IPS-20b (cell line): ENCODE results near the gene RALGPS1.

Source experiments
- H3K27ac ChIP-seq: one replicate; pipeline ENCODE4 v1.5.1; 2013; ENCODE audit warnings: low read length
- H3K27me3 ChIP-seq: 2 replicates; pipeline ENCODE4 v1.6.1; 2013; ENCODE audit warnings: mild to moderate bottlenecking, low read length, inconsistent platforms; ENCODE audit not compliant: insufficient read depth
- H3K36me3 ChIP-seq: 2 replicates; pipeline ENCODE4 v1.6.1; 2013; ENCODE audit warnings: low read depth, mild to moderate bottlenecking, inconsistent platforms, low read length, moderate library complexity; ENCODE audit not compliant: insufficient read depth
- H3K4me1 ChIP-seq: 2 replicates; pipeline ENCODE4 v1.6.1; 2013; ENCODE audit warnings: mild to moderate bottlenecking, control low read depth, inconsistent platforms, low read length, moderate library complexity; ENCODE audit not compliant: insufficient read depth
- H3K4me3 ChIP-seq: 2 replicates; pipeline ENCODE4 v1.5.1; 2013; ENCODE audit warnings: mild to moderate bottlenecking, low read length, inconsistent platforms
- H3K9ac ChIP-seq: 2 replicates; pipeline ENCODE4 v1.6.1; 2013; ENCODE audit warnings: low read depth, mild to moderate bottlenecking, inconsistent platforms, low read length, moderate library complexity
- H3K9me3 ChIP-seq: 2 replicates; pipeline ENCODE4 v1.6.1; 2013; ENCODE audit warnings: mild to moderate bottlenecking, low read depth, low read length, inconsistent platforms; ENCODE audit not compliant: insufficient read depth

The RALGPS1 gene

DNA sequence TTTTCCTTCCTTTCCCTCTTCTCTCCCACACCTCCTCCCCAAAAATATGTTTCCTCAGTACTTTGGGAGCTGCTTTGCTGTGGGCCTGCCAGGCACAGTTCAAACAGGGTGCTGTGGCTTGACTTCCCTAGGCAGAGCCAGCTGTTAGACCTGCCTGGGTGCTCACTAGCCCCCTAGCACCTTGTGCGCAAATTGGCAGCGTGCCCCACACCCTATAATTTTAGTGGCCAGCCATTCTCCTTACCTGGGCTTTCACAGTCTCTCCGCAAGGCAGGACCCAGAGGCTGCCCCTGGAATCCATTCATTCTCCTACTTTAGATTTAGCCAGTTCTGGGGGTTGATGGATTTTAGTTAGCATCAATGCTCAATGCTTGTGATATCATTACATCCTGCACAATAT, 135.6 kb downstream of the RALGPS1 start:
- no peaks in the 10 kb centered on the region for H3K9me3 ChIP-seq
- H3K27ac ChIP-seq = no peak overlapping the region
- H3K9ac ChIP-seq = no peak overlapping the region
- no peaks in the 10 kb centered on the region for H3K4me1 ChIP-seq
- H3K36me3 ChIP-seq = no peaks in the 10 kb centered on the region
- H3K4me3 ChIP-seq = no peak overlapping the region
- no peaks in the 10 kb centered on the region for H3K27me3 ChIP-seq

DNA sequence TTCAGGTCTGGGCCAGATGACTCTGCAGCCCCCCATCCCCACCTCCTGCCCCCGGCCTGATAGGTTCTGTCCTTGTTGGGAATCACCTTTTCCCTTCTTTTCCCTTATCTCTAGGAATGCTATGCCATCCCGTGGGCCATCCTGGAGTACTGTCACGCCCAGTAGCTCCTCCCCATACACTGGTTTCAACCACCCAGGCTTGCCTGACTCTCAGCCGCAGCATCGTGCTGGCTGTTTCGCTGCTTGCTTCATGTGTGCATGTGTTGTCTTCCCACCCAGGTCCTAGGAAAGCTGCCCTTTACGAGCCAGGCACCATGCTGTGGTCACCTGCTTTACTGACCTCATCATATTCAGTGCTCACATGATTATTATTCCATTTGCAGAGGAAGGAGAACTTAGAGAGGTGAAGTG, 136.0 kb downstream of the RALGPS1 start:
- H3K27ac ChIP-seq = no peak overlapping the region
- H3K9me3 ChIP-seq = no peaks in the 10 kb centered on the region
- H3K4me1 ChIP-seq = no peaks in the 10 kb centered on the region
- H3K9ac ChIP-seq = no peak overlapping the region
- no peak overlapping the region for H3K4me3 ChIP-seq
- H3K36me3 ChIP-seq = no peaks in the 10 kb centered on the region
- no peaks in the 10 kb centered on the region for H3K27me3 ChIP-seq

DNA sequence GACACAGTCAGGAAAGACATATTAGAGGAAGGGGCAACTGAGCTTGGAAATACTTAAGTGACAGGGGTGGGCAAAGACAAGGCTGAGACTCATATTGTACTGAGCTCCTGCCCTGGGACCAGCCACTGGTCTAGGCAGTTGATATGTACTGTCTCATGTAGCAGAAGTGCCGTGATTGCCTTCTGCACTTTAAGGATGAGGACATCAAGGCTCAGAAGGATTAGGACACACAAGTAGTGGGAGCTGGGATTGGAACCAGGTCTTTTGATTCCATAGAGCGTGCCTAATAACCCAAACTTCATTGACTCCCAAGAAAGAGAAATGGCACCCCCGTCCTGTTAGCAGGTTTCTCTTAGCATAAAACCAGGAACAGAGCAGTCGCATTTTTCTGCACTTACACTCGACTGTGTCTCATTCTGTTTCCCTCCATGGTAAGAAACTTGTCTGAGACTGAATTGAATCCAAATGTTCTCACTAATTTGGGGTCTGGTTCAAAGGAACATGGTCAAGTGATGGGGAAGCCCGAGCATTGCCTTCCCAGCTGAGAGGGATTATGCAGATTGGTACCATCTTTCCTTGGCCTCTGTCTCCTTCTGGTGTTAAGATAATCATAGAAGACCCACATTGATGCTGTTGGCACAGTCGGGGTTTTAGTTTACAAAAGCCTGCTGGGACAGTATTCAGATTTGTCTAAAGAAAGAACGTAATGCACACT, 137.5 kb downstream of the RALGPS1 start:
- no peak overlapping the region for H3K4me3 ChIP-seq
- H3K27ac ChIP-seq = no peak overlapping the region
- H3K27me3 ChIP-seq = no peaks in the 10 kb centered on the region
- no peak overlapping the region for H3K9ac ChIP-seq
- H3K4me1 ChIP-seq = no peaks in the 10 kb centered on the region
- no peaks in the 10 kb centered on the region for H3K9me3 ChIP-seq
- no peaks in the 10 kb centered on the region for H3K36me3 ChIP-seq

DNA sequence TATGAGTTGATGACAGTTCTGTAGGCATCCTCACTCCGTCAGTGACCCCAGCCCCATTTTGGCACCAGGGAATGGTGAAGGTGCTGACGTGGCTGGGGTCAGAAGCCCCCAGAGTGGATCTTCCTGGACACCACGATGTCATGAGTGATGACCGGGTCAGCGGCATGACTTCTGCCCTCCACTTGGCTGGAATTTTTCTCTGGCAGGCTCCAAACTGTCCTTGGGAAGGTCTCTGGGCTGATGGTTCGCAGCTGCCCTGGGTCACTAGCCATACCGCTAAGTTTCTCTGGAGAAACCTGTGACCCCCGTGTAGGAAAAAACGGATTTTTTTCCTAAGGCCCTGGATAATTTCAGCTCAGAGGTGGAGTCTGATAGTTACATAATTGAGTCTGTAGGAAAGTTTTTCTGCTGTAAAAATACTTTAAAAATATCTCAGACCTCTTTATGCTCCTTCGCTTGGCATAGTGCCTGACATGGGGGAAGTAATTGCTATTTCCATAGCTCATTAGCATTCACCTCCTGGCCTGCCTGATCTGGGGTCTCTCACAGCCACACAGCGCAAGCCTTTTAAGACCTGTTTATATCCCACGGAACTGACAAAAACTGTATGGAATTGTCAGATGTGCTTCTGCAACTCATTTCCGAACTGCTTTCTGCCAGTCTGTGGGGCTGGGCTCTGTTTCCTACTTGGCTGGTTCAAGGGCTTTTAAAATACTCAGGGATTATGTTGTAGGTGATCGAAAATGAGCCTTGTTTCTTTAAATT, 138.7 kb downstream of the RALGPS1 start:
- Histone ChIP-seq H3K4me1 (no peaks in the 10 kb centered on the region), H3K27ac (no peak overlapping the region), H3K4me3 (no peak overlapping the region), H3K9ac (no peak overlapping the region), H3K36me3 (no peaks in the 10 kb centered on the region), H3K27me3 (no peaks in the 10 kb centered on the region), H3K9me3 (no peaks in the 10 kb centered on the region)

DNA sequence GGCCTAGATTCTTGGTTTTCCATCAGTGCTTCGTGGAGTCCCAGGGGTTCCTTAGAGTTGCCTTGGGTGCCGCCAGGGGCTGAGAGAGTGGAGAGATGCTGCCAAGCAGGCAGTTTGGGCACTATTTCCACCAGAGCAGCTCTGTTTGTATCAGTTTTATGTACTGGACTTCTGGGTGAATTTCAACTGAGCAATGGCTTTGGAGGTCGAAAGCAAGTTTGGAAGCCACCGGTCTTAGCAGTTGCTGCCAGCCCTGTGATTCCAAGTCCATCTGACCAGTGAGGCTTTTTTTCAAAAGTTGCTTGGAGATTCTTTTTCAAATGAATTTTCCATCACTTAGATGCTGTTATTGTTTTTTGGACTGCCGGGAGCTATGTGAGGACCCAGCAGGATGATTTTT, 139.4 kb downstream of the RALGPS1 start:
- H3K9ac ChIP-seq = no peak overlapping the region
- no peaks in the 10 kb centered on the region for H3K27me3 ChIP-seq
- H3K36me3 ChIP-seq = no peaks in the 10 kb centered on the region
- no peaks in the 10 kb centered on the region for H3K4me1 ChIP-seq
- no peak overlapping the region for H3K27ac ChIP-seq
- H3K4me3 ChIP-seq = no peak overlapping the region
- H3K9me3 ChIP-seq = no peaks in the 10 kb centered on the region

DNA sequence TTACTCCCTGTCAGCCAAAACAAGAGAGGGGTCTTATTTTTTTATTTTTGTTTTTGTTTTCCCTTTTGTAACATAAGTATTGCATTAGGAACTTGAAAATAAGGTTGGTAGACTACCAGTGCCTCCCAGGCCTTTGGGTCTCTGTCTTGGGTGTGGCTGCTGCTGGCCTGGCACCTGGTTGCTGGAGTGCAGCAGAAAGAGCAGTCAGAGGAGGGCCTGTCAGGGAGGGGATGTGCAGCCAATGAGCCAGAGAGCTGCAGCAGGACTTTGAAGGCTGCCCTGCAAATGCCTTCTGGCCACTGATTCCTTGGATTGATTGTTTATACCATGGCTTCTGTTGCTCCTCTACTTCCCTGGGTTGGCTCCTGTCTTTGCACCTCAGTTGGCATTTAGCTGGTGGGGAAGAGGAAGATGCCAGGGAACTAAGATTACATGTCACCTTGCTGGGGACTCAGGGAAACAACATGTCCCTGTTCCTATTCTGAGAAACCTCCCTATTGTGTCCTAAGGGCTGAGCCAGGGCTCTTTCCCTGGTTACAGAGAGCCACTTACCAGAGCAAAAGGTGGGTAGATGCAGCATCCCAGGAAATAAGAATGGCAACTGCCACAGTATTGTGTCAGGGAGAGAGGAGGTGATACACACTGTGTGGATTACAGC, 141.3 kb downstream of the RALGPS1 start:
- no peaks in the 10 kb centered on the region for H3K27me3 ChIP-seq
- no peaks in the 10 kb centered on the region for H3K36me3 ChIP-seq
- no peak overlapping the region for H3K27ac ChIP-seq
- H3K4me1 ChIP-seq = no peaks in the 10 kb centered on the region
- no peak overlapping the region for H3K9ac ChIP-seq
- no peak overlapping the region for H3K4me3 ChIP-seq
- H3K9me3 ChIP-seq = no peaks in the 10 kb centered on the region

DNA sequence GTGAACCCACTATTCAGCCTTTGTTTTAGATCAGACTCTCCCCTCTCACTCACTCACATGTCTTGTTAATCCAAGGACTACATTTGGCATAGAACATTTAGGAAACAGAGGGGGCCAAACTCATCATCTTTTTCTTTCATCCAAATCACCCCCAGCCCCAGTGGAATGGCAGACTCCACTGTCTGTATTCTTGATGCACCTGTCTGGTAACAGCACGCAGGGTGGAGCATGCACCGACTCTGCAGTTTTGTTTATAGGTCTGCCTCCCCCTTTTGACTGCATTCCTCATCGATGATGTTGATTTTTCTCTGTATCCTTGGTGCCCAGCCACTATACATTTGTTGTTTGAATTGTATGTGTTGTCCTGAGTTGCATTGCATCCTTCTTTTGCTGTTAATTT, 141.9 kb downstream of the RALGPS1 start:
- Histone ChIP-seq H3K4me3 (no peak overlapping the region), H3K27me3 (no peaks in the 10 kb centered on the region), H3K9ac (no peak overlapping the region), H3K4me1 (no peaks in the 10 kb centered on the region), H3K27ac (no peak overlapping the region), H3K9me3 (no peaks in the 10 kb centered on the region), H3K36me3 (0 out of 2 replicates have a peak, but pooled peaks cover 5% of the 10 kb centered on the region)

DNA sequence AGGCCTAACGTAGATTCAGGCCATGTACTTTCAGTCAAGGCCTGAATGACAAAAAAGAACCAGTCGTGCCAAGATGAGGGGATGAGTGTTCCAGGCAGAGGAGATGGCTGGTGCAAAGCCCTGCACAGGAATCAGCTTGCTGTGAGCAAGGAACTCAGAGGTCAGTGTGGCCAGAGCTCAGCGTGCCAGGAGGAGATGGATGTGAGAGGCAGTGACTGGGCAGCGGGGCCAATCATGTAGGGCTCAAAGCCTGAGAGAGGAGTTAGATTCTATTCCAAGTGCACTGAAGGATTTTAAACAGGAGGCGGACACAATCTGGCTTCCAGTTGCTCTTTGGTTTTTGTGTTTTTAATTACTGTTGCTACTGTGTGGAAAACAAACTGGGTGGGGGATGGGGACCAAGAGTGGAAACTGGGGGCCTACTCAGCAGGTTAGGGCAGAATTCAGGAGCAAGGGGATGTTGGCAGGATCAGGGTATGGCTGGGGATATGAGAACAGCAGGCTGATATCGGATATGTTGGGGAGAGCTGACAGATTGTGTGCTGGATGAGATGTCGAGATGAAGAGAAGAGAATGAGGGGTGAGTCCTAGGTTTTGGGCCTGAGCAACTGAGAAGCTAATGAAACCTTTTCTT, 143.5 kb downstream of the RALGPS1 start:
- Histone ChIP-seq H3K36me3 (0 out of 2 replicates have a peak, but pooled peaks cover 5% of the 10 kb centered on the region), H3K27ac (no peak overlapping the region), H3K4me3 (no peak overlapping the region), H3K9me3 (no peaks in the 10 kb centered on the region), H3K4me1 (no peaks in the 10 kb centered on the region), H3K27me3 (no peaks in the 10 kb centered on the region), H3K9ac (no peak overlapping the region)

DNA sequence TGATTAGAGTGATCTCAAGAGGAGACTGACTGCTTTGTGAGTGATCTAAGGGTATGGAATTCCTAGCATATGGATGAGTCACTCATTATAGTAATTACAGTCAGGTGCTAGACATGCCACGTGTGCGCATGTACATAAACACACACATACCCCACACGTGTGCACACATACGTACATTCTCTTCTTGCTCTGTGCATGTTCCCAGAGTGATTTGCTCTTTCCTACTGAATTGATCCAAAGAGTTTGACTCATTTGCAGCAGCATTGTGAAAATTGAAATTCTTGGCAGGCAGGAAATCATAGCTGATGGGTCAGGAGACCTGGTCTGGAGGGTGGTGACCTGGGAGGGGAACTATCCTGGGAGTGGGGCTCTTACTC, 144.1 kb downstream of the RALGPS1 start:
- no peaks in the 10 kb centered on the region for H3K27me3 ChIP-seq
- H3K27ac ChIP-seq = no peak overlapping the region
- no peaks in the 10 kb centered on the region for H3K9me3 ChIP-seq
- 0 out of 2 replicates have a peak, but pooled peaks cover 5% of the 10 kb centered on the region for H3K36me3 ChIP-seq
- no peaks in the 10 kb centered on the region for H3K4me1 ChIP-seq
- H3K4me3 ChIP-seq = no peak overlapping the region
- H3K9ac ChIP-seq = no peak overlapping the region

DNA sequence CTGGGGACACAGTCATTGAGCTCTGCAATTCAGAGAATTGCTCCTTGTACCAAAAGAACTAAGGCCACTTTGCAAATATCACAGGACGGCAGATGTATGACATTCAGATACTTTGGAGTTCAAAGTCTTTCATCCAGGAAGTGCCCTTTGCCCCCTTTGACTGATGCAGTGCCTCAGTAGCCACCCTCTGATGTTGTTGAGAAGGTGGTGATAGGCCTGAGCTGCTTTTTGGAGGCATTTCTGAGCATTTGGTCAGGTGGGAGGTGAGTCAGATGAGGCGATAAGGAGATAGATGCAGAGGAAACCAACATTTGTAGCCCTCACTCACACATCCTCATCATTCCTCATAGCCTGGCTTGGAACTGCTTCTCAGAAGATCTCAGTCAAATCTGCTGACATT, 144.4 kb downstream of the RALGPS1 start:
- H3K9ac ChIP-seq = no peak overlapping the region
- no peak overlapping the region for H3K27ac ChIP-seq
- H3K4me1 ChIP-seq = no peaks in the 10 kb centered on the region
- H3K9me3 ChIP-seq = no peaks in the 10 kb centered on the region
- H3K4me3 ChIP-seq = no peak overlapping the region
- 0 out of 2 replicates have a peak, but pooled peaks cover 5% of the 10 kb centered on the region for H3K36me3 ChIP-seq
- no peaks in the 10 kb centered on the region for H3K27me3 ChIP-seq

DNA sequence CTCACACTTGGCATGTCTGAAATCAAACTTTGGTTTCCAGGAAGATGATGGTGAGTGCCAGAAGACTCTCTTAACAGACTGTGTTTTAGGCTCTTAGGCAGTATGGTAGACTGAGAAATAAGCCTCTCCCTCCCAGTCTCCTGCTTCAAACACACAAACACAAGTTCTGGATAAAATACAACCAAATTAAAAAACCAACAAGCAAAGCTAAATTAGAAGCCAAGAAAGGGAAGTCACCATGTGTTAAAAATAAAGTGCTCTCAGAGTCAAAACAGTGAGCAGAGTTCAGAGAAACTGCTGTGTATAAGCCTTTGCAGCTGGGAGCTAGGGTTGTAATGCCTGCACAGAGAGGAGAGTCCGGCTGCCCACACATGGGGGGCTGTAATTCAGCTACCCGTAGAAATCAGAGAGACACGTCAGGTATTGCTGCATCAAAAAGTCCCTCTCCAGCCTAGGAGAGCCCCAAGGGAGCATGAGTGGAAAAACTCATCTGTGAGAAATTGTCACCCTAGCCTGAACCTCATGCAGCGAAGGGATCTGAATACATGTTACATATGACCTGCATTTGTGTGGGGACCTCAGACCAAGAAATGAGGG, 145.3 kb downstream of the RALGPS1 start:
- H3K9me3 ChIP-seq = no peaks in the 10 kb centered on the region
- H3K4me1 ChIP-seq = no peaks in the 10 kb centered on the region
- no peak overlapping the region for H3K9ac ChIP-seq
- no peak overlapping the region for H3K4me3 ChIP-seq
- no peaks in the 10 kb centered on the region for H3K27me3 ChIP-seq
- 0 out of 2 replicates have a peak, but pooled peaks cover 5% of the 10 kb centered on the region for H3K36me3 ChIP-seq
- H3K27ac ChIP-seq = no peak overlapping the region
